ENCODE data around the gene DCUN1D3. TPM values are rescaled to one million over a fixed set of nuclear protein-coding genes. Genes with fewer than 3 reads are reported as not detected.

DCUN1D3 gene
- total and polyA plus RNA-seq, 7 donors: 3.0 to 21.6 (median 10.8) TPM

DNA sequence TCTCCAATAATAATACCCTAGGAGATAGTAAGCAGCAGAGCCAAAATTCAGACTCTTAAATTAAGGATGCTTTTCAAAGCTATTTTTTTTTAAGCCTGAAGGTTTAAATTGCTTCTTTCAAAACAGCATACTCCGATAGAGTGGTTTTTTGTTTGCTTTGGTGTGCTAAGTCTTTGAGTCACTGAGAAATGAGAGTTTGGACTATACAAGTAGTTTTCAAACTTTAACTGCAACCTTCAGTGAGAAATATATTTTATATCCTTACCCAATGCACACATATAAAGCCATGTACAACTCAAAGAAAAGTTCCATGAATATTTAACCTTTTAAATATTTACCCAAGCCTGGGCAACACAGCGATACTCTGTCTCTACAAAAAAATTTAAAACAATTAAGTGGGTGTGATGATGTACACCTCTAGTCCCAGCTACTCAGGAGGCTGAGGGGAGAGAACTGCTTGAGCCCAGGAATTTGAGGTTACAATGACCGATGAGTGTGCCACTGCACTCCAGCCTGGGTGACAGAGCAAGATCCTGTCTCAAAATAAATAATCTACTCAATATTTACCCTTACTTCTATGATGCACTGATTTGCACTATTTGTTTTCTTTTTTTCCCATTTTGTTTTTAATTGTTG, 19.2 kb downstream of the DCUN1D3 start:
- no peaks in the 10 kb centered on the region for H3K36me3 ChIP-seq
- no peaks in the 10 kb centered on the region for H3K9me3 ChIP-seq
- H3K4me3 ChIP-seq: no peak overlapping the region
- no peak for TF ChIP-seq POLR2A (IDR thresholded peaks at IDR 0.05)
- TF ChIP-seq EP300 (IDR thresholded peaks at IDR 0.05): no peak
- no peak for TF ChIP-seq POLR2AphosphoS5 (IDR thresholded peaks at IDR 0.05)
- TF ChIP-seq, protein P1, sequence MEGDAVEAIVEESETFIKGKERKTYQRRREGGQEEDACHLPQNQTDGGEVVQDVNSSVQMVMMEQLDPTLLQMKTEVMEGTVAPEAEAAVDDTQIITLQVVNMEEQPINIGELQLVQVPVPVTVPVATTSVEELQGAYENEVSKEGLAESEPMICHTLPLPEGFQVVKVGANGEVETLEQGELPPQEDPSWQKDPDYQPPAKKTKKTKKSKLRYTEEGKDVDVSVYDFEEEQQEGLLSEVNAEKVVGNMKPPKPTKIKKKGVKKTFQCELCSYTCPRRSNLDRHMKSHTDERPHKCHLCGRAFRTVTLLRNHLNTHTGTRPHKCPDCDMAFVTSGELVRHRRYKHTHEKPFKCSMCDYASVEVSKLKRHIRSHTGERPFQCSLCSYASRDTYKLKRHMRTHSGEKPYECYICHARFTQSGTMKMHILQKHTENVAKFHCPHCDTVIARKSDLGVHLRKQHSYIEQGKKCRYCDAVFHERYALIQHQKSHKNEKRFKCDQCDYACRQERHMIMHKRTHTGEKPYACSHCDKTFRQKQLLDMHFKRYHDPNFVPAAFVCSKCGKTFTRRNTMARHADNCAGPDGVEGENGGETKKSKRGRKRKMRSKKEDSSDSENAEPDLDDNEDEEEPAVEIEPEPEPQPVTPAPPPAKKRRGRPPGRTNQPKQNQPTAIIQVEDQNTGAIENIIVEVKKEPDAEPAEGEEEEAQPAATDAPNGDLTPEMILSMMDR (IDR thresholded peaks at IDR 0.05): no peak
- peaks cover 0 to 72% (median 63%) of the 10 kb centered on the region in 4 donors for H3K4me1 ChIP-seq
- 17 to 59% methylated on average over 3 of the region's 3 CpGs for WGBS, 2 donors
- H3K27ac ChIP-seq: peak overlapping the region; percentile 17 to 72 (median 44)
- intact Hi-C loops (cut with DNase I): no loop called here
- H3K27me3 ChIP-seq: no peaks in the 10 kb centered on the region
- DNase-seq: no peak

DNA sequence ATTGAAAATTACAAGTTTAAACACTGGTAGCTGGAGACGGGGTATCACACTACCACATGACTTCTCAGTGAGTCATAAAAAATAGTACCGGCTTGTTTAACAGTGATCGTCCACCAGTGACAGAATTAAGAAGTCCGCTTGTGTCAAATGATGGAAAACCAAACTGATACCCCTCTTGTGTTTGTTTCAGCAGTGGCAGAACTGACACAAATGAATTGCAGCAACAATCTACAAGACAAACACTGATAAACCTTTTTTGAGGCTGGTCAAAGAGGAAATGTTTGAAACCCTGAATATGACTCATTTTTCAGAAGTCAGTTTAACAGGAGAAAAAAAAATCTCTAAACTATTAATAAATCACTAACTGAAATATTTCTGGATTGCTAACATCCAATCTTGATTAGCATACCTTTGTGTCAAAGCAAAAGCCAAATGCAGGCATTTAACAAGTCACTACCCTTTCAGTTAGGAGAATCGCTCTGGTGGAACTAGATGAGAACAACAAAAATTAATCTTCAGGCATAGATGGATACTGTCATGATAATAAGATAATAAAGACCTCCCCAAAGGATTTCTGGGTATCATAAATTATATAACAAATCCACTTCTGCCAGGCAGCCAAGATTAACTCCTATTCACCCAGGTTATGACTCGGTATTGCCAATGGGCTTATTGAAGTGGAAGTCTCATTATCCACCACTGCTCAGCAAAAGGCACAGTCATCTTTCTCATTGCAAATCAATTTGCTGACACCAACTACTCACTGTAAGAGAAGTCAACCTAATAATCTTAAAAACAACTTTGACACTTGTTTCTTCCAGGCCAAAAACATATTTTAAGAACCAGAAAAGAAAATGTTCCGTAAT, 20.8 kb downstream of the DCUN1D3 start:
- TF ChIP-seq, protein P1 (IDR thresholded peaks at IDR 0.05): no peak
- TF ChIP-seq POLR2A (IDR thresholded peaks at IDR 0.05) (no peak), EP300 (IDR thresholded peaks at IDR 0.05) (no peak), POLR2AphosphoS5 (IDR thresholded peaks at IDR 0.05) (no peak)
- no peak overlapping the region for H3K4me3 ChIP-seq
- H3K4me1 ChIP-seq: peaks cover 0 to 82% (median 69%) of the 10 kb centered on the region in 4 donors
- H3K9me3 ChIP-seq: no peaks in the 10 kb centered on the region
- no peaks in the 10 kb centered on the region for H3K36me3 ChIP-seq
- no peaks in the 10 kb centered on the region for H3K27me3 ChIP-seq
- no peak for DNase-seq
- intact Hi-C loops (cut with DNase I): no loop called here
- 65 to 72% methylated on average over 7 of the region's 7 CpGs for WGBS, 2 donors
- H3K27ac ChIP-seq: peak overlapping the region; percentile 62 to 72 (median 64)

DNA sequence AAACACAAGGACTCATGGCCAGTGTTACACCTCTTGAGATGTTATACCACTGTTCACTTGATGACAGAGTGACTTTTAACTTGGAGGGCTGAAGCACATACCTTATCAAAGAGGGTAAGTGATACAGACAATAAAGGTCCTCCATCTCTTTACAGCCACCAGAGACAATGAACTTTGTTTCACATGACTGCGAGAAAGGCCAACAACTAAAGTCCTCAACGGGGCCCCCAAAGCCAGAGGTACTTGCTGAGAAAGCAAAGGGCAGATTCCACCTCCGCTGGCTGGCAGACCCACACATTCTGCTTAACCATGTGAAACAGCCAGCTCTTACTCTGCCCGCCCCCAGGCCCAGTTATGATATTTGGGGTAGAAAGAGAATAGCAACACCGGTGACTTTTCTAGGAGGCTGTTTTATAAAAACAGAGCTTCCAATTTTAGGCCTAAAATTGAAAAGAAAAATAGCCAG, 21.4 kb downstream of the DCUN1D3 start:
- Histone ChIP-seq H3K4me3 (no peak overlapping the region), H3K27ac (peak overlapping the region; percentile 62 to 72 (median 64)), H3K27me3 (no peaks in the 10 kb centered on the region), H3K4me1 (peaks cover 0 to 78% (median 67%) of the 10 kb centered on the region in 4 donors), H3K36me3 (no peaks in the 10 kb centered on the region), H3K9me3 (no peaks in the 10 kb centered on the region)
- no peak for DNase-seq
- intact Hi-C loops (cut with DNase I): no loop called here
- WGBS, 2 donors: 55 to 72% methylated on average over 5 of the region's 5 CpGs
- TF ChIP-seq POLR2AphosphoS5 (IDR thresholded peaks at IDR 0.05) (no peak), POLR2A (IDR thresholded peaks at IDR 0.05) (no peak), EP300 (IDR thresholded peaks at IDR 0.05) (no peak)
- TF ChIP-seq, protein P1 (IDR thresholded peaks at IDR 0.05): no peak

DNA sequence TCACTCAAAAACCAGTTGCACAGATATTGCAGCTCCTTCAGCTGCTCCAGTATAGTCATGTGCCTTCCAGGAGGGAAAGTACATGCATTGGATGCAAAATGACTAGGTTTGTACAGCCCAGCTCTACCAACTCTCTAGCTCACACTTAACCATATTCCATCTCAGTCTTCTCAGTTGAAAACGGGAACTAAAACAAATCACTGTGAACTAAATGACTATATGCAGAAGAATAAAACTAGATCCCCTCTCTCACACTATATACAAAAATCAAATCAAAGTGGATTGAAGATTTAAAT, 24.9 kb downstream of the DCUN1D3 start:
- no peak overlapping the region for H3K27ac ChIP-seq
- H3K4me3 ChIP-seq: no peak overlapping the region
- no peaks in the 10 kb centered on the region for H3K9me3 ChIP-seq
- DNase-seq: no peak
- 73 to 89% methylated on average over 1 of the region's 1 CpG for WGBS, 2 donors
- intact Hi-C loops (cut with DNase I): no loop called here
- no peaks in the 10 kb centered on the region for H3K36me3 ChIP-seq
- no peaks in the 10 kb centered on the region for H3K27me3 ChIP-seq
- TF ChIP-seq EP300 (IDR thresholded peaks at IDR 0.05): no peak
- peaks cover 0 to 66% (median 61%) of the 10 kb centered on the region in 4 donors for H3K4me1 ChIP-seq

DNA sequence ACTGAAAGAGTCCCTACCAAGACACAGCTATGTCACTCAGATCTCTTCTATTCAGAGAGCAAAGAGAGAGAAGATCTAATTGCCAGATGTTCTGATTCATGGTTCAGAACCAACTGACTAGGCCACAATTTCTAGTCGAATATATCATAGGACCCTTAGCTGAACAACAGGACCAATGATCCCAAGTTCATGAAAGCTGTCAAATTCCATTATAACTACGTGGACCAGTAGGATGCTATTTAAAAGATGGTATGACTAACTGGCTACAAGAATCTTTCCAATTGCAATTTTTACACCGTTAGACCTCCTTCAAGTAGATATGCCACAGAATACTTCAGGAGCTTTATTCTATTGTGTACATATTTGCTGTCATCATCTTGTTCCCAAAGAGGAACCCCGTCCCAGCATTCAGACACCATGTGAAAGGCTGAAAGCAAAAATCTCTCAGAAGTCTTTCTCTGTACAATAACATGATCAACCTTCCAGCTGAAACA, 26.0 kb downstream of the DCUN1D3 start:
- 71 to 88% methylated on average over 4 of the region's 4 CpGs for WGBS, 2 donors
- peaks cover 0 to 66% (median 61%) of the 10 kb centered on the region in 4 donors for H3K4me1 ChIP-seq
- H3K27ac ChIP-seq: peak overlapping the region in 3 of 4 donors; percentile 9 to 45 (median 32)
- no peaks in the 10 kb centered on the region for H3K9me3 ChIP-seq
- DNase-seq: no peak
- H3K36me3 ChIP-seq: no peaks in the 10 kb centered on the region
- no peak overlapping the region for H3K4me3 ChIP-seq
- H3K27me3 ChIP-seq: no peaks in the 10 kb centered on the region
- TF ChIP-seq, protein P1 (IDR thresholded peaks at IDR 0.05): no peak
- intact Hi-C loops (cut with DNase I): no loop called here
